Heart left ventricle (tissue), 13 donors: Measurements from ENCODE around the gene PDE6D.
A peak's percentile ranks its signal among the peaks of the same experiment; 100 is the strongest.

Source experiments
- CTCF ChIP-seq, 12 donors: fragments of 200-600 bp; sonication (generic) in 4 of 12; IDR thresholded peaks; one replicate each; pipeline versions ENCODE4 v1.5.0 to v1.8.0; 2018 to 2022; ENCODE audit warnings: antibody characterized with exemption in 12 of 12, mild to moderate bottlenecking in 5 of 12
- POLR2A ChIP-seq, 2 donors: fragments of 450-650 bp; IDR thresholded peaks; one replicate each; pipeline ENCODE4 v1.6.1; 2017; ENCODE audit warnings: antibody characterized with exemption in 2 of 2, mild to moderate bottlenecking in 2 of 2, moderate library complexity in 2 of 2
- donor health status: ischemic (EF 13 %, LVEDD 7.1; RV severe dilation, severe dysfunction).
- donor health status: DM: no; HTN: yes; CAD: no.
- donor health status: DM: no; HTN: no; CAD: no.
- donor health status: ischemic (EF 25% LVEDD 6.9; RV normal size, moderate dysfunction).
- donor health status: ischemic (EF 25% LVEDD 5.7; RV mildly dilated, moderate dysfunction).
- donor health status: ischemic (EF 35%, LVEDD 5.7; RV mildly dilated, moderate dysfunction).
- donor health status: nonischemic (EF 11% LVEDD 7.7; RV severe dilation, severe dysfunction).
- donor health status: DM: yes; HTN: yes; CAD: no.
- donor health status: PGD.
- donor health status: ischemic (EF 29% LVEDD 5.4; RV normal size, mild dysfunction).
- donor health status: nonischemic (EF 23%, LVEDD 6.1; RV moderate dilation, normal function).

DNA sequence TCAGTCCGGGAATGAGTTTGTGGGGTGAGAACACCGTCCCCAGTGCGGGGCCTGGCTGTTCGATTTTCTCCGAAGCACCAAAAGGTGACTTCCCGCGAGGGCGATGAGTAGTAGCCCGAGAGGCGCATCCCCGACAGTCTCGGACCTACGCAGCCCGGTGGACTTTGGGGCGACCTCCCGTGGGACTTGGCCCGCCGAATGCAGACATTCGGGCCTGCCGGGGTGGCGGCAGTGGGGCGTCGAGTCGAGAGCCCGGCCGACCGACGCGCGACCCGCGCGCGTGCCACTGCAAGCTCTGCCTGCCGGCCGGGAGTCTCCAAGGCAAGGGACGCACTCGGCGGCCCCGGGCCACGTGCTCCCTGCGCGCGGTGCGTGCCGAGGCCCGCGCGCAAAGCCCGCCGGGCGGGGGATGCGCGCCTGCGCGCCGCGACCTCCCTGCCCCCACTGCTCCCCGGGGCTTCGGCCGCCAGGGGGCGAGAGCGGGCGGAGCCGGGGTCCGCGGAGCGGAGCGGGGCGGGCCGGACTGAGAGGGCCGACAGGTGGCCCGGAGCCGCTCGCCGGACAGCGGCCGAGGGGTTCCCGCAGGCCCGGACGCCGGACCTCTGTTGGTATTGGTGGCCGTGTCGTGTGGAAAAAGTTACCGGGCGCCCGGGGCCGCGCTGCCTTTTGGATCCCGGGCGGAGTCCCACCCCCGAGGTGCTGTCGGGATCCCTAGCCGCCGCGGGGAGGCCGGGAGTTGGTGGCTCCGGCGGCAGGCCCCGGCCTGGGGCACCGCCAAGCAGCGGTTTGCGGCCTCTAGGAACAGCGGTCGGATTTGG is 70.9 kb downstream of the PDE6D start:
- peak; percentile 15 to 46 for TF ChIP-seq POLR2A (IDR thresholded peaks at IDR 0.05)
- TF ChIP-seq CTCF (IDR thresholded peaks at IDR 0.05) = peak; percentile 52 to 99 (median 84)
